ENCODE results near the gene AFP.

AFP gene

DNA sequence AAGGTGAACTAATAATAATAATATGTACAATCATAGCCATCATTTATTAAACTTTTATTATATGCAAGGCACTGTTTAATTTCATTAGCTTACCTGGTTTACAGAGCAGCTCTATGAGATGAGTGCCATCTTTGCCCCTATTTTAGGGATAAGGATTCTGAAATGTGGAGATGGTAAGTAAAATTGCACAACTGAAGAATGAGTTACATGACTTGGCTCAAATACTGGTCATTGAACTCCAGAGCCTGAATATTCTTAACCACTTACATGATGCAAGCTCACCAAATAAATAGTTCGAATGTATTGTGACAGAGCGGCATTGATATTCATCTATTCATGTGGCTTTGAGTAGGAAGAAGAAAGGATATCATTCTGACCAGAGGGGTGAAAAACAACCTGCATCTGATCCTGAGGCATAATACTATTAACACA lies 20.2 kb upstream of the AFP start:
- DNase-seq (ENCODE audit: low spot score): no peak

DNA sequence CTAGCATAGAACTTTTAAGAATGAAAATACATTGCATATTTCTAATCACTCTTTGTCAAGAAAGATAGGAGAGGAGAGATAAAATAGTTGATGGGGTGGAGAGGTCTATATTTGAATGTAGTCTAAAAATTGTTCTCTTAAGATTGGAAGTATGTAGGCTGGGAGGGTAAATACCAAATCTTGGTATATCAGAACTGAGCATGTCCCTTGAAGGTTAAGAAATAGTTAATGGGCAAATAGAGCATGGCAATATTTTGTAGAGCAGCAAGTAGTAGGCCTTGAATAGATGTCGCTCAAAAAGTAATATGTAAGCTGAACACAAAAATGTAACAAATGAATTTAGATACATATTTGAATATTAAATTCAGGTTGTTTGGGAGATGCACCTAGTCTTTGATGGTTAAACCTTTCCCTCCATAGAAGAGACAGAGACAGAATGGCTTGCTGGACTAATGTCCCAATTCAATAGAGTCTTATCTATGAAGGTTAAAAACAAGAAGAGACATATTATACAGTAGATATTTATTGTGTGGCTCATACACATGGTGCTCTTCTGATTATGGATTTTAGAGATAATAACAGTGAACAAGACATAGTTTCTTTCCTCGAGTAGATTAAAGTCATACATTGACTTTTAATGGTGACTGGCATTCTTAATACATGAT lies 19.5 kb upstream of the AFP start:
- DNase-seq (ENCODE audit: low spot score): no peak

DNA sequence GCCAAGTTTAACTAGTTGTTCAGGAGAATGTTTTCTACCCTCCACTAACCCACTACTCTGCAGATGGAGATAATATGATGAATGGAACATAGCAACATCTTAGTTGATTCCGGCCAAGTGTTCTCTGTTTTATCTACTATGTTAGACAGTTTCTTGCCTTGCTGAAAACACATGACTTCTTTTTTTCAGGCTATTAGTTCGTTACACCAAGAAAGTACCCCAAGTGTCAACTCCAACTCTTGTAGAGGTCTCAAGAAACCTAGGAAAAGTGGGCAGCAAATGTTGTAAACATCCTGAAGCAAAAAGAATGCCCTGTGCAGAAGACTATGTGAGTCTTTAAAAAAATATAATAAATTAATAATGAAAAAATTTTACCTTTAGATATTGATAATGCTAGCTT lies 18.7 kb upstream of the AFP start:
- no peak for DNase-seq (ENCODE audit: low spot score)

DNA sequence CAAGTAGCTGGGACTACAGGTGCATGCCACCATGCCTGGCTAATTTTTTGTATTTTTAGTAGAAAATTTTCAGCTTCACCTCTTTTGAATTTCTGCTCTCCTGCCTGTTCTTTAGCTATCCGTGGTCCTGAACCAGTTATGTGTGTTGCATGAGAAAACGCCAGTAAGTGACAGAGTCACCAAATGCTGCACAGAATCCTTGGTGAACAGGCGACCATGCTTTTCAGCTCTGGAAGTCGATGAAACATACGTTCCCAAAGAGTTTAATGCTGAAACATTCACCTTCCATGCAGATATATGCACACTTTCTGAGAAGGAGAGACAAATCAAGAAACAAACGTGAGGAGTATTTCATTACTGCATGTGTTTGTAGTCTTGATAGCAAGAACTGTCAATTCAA lies 18.0 kb upstream of the AFP start:
- DNase-seq (ENCODE audit: low spot score): no peak

GRCh38 chr4:73418677-73419076 lies 17.3 kb upstream of the AFP start:
- no peak for DNase-seq (ENCODE audit: low spot score)

DNA sequence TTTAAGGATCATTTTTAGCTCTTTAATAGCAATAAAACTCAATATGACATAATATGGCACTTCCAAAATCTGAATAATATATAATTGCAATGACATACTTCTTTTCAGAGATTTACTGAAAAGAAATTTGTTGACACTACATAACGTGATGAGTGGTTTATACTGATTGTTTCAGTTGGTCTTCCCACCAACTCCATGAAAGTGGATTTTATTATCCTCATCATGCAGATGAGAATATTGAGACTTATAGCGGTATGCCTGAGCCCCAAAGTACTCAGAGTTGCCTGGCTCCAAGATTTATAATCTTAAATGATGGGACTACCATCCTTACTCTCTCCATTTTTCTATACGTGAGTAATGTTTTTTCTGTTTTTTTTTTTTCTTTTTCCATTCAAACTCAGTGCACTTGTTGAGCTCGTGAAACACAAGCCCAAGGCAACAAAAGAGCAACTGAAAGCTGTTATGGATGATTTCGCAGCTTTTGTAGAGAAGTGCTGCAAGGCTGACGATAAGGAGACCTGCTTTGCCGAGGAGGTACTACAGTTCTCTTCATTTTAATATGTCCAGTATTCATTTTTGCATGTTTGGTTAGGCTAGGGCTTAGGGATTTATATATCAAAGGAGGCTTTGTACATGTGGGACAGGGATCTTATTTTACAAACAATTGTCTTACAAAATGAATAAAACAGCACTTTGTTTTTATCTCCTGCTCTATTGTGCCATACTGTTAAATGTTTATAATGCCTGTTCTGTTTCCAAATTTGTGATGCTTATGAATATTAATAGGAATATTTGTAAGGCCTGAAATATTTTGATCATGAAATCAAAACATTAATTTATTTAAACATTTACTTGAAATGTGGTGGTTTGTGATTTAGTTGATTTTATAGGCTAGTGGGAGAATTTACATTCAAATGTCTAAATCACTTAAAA lies 16.6 kb upstream of the AFP start:
- no peak for DNase-seq (ENCODE audit: low spot score)

- DNase-seq (ENCODE audit: low spot score): no peak
These were observed 15.4 kb upstream of the AFP start for GRCh38 chr4:73420615-73421014.

DNA sequence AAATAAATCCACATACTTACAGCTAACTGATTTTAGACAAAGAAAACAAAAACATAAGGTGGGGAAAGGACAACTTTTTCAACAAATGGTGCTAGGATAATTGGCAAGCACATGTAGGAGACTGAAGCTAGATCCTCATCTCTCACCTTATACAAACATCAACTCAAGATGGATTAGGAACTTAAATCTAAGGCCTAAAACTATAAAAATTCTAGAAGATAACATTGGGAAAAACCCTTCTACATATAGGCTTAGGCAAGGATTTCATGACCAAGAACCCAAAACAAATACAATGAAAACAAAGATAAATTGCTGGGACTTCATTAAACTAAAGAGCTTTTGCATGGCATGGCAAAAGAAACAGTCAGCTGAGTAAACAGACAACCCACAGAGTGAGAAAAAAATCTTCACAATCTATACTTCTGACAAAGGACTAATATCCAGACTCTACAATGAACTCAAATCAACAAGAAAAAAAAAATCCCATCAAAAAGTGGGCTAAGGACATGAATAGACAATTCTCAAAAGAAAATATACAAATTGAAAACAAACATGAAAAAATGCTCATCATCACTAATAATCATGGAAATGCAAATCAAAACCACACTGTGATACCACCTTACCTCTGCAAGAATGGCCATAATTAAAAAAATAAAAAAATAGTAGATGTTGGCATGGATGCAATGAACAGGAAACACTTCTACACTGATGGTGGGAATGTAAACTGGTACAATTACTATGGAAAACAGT lies 14.1 kb upstream of the AFP start:
- DNase-seq (ENCODE audit: low spot score): no peak

DNA sequence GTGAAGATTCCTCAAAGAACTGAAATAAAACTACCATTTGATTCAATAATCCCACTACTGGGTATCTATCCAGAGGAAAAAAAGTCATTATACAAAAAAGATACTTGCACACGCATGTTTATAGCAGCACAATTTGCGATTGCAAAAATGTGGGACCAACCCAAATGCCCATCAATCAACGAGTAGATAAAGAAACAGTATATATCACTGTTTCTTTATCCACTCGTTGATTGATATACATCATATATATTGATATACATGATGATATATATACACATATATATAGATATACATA lies 13.6 kb upstream of the AFP start:
- no peak for DNase-seq (ENCODE audit: low spot score)

GRCh38 chr4:73423184-73423583 lies 12.8 kb upstream of the AFP start:
- no peak for DNase-seq (ENCODE audit: low spot score)

DNA sequence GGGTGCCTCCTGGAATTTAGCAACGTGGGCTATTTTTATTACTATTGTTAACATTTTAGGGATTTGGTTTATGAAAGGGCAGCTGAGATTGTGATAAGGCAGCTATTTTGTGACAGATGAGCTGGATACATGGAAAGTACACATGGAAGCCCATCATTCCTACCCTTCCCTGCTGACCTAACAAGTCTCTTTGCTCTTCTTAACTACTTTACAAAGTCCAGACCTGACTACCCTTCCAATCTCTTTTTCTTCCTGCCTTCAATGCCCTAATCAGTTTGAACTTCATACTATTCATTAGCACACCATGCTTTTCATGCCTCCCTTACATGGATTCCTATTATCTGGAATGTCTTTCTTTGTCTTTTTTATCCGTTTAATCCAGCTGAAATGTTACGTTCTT lies 9.4 kb upstream of the AFP start:
- no peak for DNase-seq (ENCODE audit: low spot score)

DNA sequence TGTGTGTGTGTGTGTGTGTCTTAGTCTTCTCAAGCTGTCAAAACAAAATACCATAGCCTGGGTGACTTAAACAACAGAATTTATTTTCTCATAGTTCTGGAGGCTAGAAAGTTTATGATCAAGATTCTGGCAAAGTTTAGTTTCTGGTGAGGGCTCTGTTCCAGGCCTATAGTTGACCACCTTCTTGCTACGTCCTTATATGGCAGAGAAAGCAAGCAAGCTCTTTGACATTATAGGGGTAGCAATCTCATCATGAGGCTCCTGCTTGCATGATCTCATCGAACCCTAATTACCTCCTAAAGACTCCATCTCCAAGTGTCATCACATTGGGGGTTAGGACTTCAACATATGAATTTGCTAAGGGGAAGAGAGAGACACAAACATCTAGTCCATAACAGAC lies 6.9 kb upstream of the AFP start:
- no peak for DNase-seq (ENCODE audit: low spot score)

- DNase-seq (ENCODE audit: low spot score): no peak
These were observed 6.0 kb upstream of the AFP start for GRCh38 chr4:73429826-73430587.

DNA sequence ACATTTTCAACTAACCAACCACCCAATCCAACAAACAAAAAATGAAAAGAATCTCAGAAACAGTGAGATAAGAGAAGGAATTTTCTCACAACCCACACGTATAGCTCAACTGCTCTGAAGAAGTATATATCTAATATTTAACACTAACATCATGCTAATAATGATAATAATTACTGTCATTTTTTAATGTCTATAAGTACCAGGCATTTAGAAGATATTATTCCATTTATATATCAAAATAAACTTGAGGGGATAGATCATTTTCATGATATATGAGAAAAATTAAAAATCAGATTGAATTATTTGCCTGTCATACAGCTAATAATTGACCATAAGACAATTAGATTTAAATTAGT lies 4.2 kb upstream of the AFP start:
- no peak for DNase-seq (ENCODE audit: low spot score)

- DNase-seq (ENCODE audit: low spot score): no peak
These were observed 3.6 kb upstream of the AFP start for GRCh38 chr4:73432169-73433000.

- DNase-seq (ENCODE audit: low spot score): no peak
These were observed 2.9 kb upstream of the AFP start for GRCh38 chr4:73433140-73433539.

- no peak for DNase-seq (ENCODE audit: low spot score)
These were observed 1.7 kb upstream of the AFP start for GRCh38 chr4:73434311-73434710.

- DNase-seq (ENCODE audit: low spot score): no peak
These were observed 895 bp downstream of the AFP start for GRCh38 chr4:73436674-73437557.

DNA sequence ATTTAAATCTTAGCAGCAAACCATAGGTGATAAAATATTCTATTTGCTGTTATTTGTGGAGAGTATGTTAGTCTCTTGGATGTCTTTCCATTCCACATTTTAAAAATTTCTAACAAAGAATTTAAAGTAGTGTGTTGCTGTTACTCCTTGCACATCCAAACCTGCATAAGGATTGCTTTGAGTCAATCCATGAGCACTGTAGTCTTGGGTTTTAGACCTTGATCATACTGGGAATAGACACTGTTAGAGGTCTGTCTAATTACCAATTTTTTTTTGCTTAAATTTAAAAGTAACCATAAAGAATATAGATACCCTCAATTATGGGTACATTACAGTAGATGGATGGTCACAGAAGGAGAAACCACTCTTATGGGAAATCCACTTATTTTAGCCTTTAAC lies 1.5 kb downstream of the AFP start:
- no peak for DNase-seq (ENCODE audit: low spot score)

- no peak for DNase-seq (ENCODE audit: low spot score)
These were observed 2.0 kb downstream of the AFP start for GRCh38 chr4:73438048-73438447.

Measured in hematopoietic multipotent progenitor cell treated with erythropoietin and hydrocortisone succinate and interleukin-3 and kit ligand, for 17 days (in vitro differentiated cells).